ENCODE results near the gene CHST7.

- TF ChIP-seq, protein P1, sequence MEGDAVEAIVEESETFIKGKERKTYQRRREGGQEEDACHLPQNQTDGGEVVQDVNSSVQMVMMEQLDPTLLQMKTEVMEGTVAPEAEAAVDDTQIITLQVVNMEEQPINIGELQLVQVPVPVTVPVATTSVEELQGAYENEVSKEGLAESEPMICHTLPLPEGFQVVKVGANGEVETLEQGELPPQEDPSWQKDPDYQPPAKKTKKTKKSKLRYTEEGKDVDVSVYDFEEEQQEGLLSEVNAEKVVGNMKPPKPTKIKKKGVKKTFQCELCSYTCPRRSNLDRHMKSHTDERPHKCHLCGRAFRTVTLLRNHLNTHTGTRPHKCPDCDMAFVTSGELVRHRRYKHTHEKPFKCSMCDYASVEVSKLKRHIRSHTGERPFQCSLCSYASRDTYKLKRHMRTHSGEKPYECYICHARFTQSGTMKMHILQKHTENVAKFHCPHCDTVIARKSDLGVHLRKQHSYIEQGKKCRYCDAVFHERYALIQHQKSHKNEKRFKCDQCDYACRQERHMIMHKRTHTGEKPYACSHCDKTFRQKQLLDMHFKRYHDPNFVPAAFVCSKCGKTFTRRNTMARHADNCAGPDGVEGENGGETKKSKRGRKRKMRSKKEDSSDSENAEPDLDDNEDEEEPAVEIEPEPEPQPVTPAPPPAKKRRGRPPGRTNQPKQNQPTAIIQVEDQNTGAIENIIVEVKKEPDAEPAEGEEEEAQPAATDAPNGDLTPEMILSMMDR (IDR thresholded peaks at IDR 0.05), result no peak
- TF ChIP-seq POLR2A (IDR thresholded peaks at IDR 0.05), result no peak
These were observed 3.8 kb downstream of the CHST7 start for GRCh38 chrX:46577221-46578005.
